GM18868 (cell line): ENCODE data around the gene FAM161A.
"Not testable (repeated sequence)": the region's sequence is repeated elsewhere in the genome, so short reads cannot be mapped to it uniquely, and the experiment has no call there.

Experiments
- ATAC-seq: cut with Tn5 transposase; IDR thresholded peaks from one replicate; pipeline ENCODE4 v1.9.1; 2021; ENCODE audit warnings: mild to moderate bottlenecking, moderate library complexity; ENCODE audit not compliant: unreplicated experiment

The FAM161A gene

DNA sequence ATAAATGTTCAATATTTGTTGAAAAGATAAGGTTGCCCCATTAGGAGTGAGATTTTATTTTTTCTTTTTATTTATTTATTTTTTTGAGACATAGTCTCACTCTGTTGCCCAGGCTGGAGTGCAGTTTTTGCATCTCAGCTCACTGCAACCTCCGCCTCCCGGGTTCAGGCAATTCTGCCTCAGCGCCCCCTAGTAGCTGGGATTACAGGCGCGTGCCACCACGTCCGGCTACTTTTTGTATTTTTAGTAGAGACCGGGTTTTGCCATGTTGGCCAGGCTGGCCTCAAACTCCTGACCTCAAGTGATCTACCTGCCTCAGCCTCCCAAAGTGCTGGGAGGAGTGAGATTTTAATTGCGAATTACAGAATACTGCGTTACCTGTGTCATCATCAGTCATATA lies 2.6 kb downstream of the FAM161A start:
- ATAC-seq = not testable (repeated sequence)

- ATAC-seq = no peak
Measured at GRCh38 chr2:61845320-61845719, 8.5 kb downstream of the FAM161A start.

- no peak for ATAC-seq
Measured at GRCh38 chr2:61841286-61841685, 12.6 kb downstream of the FAM161A start.

DNA sequence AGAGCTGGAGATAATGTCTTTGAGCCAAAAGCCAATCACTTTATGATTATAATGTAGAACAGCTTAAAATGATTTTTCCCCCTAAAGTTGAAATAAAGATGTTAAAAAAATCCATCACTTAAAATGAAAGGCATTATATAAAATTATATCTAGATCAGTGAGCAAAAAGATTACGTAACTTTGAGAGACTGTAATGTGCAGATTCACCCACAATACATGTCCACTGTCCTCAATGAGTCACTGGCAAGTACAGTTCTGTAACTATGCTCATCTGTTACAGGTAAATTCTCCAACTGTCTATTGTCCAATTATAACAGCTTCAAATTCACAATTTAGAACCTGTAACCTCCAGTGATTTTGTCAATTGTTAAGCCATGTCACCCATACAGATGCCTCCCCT lies 19.0 kb downstream of the FAM161A start:
- no peak for ATAC-seq

GRCh38 chr2:61833971-61834370 lies 19.9 kb downstream of the FAM161A start:
- no peak for ATAC-seq

DNA sequence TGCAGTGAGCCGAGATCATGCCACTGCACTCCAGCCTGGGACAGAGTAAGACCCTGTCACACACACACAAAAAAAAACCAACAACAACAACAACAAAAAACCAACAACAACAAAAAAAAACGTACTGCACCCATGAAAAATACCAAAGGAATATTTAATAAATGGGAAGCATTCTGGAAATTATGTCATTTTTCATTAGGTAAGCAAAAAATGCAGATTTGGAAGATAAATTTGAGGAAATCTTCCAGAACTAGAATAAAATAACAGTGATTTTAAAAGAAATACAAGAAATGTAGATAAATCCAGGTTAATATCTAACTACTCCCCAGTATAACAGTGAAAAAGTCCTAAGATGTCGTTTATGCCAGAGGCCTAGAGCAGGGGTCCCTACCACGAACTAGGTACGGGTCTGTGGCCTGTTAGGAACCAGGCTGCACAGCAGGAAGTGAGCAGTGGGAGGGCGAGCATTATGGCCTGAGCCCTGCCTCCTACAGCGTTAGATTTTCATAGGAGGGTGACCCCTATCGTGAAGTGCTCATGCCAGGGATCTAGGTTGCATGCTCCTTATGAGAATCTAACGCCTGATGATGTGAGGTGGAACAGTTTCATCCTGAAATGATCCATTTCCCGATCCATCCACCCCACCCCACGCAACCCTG lies 21.5 kb downstream of the FAM161A start:
- no peak for ATAC-seq

- ATAC-seq = no peak
Measured at GRCh38 chr2:61822255-61822654, 31.6 kb downstream of the FAM161A start.

GRCh38 chr2:61816480-61817355 lies 37.1 kb downstream of the FAM161A start:
- ATAC-seq = no peak

DNA sequence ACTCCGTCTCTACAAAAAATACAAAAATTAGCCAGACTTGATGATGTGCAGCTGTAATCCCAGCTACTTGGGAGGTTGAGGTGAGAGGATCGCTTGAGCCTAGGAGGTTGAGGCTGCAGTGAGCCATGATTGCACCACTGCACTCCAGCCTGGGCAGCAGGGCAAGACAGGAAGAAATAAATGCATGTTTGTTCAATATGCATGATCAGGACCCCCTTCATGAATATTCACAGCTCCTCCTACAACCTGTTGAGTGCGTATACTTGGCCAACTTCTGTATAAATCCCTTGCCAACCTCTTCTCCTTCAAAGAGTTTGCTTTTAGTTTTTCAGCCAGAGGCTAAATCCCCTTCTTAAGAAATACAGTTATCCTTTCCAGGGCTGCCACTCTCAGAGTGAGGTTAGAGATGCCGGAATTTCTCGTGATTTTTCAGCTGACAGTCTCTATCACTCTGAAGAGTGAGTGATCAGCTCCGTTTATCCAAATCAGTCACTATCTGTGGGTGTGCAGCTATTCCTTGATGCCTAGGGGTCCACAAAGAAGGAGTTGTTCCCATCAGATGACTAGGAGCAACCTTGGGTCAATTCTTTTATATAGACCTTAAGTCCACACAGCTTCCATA lies 39.2 kb downstream of the FAM161A start:
- ATAC-seq = no peak

GRCh38 chr2:61813314-61813713 lies 40.5 kb downstream of the FAM161A start:
- not testable (repeated sequence) for ATAC-seq

DNA sequence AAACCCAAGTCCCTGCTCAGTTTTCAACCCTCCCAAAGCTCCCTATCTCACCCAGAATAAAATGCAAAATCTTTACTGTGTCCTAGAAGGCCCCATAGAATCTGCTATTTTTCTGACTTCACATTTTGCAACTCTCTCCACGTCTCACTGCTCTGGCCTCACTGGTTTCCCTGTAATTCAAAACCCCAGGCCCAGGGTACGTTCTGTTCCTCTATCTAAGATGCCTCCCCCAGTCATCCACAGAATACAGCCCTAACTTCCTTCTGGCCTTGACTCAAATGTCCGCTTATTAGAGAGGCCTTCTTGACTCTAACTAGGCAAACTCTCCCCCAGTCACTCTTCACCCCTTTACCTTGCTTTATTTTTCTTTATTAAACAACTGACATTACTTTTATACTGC lies 42.0 kb downstream of the FAM161A start:
- no peak for ATAC-seq

DNA sequence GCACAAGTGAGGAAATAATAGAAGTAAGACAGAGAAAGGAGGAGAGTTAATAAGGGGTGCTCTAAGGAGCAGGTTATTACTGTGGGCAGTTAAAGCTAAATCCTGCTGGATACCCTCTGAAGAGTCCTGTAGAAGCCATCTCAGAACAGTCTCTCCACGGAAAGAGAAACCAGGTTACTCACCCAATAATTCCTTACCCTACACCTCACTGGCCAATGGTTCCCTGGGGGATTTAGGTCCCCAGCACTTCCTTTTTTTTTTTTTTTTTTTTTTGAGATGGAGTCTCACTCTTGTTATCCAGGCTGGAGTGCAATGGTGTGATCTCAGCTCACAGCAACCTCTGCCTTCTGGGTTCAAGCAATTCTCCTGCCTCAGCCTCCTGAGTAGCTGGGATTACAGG lies 43.7 kb downstream of the FAM161A start:
- ATAC-seq = not testable (repeated sequence)

DNA sequence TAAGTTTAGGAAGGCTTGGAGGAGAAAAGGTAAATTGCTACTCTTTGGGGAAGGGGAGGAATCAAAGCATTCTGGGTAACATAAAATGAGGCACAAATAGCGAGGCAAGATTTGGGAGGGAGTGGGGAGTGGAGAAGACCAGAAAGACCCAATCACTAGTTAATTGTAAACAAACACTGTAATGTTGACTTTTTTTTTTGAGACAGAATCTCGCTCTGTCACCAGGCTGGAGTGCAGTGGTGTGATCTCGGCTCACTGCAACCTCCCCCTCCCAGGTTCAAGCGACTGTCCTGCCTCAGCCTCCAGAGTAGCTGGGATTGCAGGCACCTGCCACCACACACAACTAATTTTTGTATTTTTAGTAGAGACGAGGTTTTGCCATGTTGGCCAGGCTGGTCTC lies 45.2 kb downstream of the FAM161A start:
- not testable (repeated sequence) for ATAC-seq

GRCh38 chr2:61807036-61807757 lies 46.7 kb downstream of the FAM161A start:
- peak; percentile 71 for ATAC-seq

- no peak for ATAC-seq
Measured at GRCh38 chr2:61802548-61802947, 51.3 kb downstream of the FAM161A start.

- ATAC-seq = no peak
Measured at GRCh38 chr2:61799099-61799498, 54.8 kb downstream of the FAM161A start.

DNA sequence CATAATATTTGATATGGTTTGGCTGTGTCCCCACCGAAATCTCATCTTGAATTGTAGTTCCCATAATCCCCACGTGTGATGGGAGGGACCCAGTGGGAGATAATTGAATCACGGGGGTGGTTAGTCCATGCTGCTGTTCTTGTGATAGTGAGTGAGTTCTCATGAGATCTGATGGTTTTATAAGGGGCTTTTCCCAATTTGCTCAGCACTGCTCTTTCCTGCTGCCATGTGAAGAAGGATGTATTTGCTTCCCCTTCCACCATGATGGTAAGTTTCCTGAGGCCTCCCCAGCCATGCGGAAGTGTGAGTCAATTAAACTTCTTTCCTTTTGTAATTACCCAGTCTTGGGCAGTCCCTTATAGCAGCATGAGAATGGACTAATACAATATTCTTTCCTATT lies 56.4 kb downstream of the FAM161A start:
- ATAC-seq = not testable (repeated sequence)

GRCh38 chr2:61795408-61795807 lies 58.5 kb downstream of the FAM161A start:
- ATAC-seq = no peak

- ATAC-seq = no peak
Measured at GRCh38 chr2:61793389-61793836, 60.4 kb downstream of the FAM161A start.

DNA sequence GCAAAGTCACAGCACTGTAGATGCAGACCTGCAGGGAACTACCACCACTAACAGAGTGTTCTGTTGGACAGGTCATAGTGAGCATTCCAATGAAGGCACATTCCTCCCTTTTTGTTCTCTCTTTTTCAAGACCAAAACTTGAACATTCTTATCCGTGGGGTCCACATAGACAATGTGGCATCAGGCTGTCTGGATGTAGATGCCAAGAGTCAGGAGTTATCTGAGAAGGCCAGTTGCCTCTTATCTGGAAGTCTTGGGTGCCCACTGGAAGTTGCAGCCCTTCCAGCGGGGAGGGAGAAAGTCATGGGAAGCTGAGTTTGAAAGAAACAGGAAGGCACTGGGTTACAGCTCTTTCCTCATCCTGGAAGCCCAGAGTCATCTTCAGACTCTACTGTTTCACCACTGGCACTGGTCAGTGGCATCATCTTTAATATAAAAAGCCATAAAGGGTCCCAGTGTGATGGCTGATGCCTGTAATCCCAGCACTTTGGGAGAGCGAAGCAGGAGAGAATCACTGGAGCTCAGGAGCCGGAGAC lies 61.4 kb downstream of the FAM161A start:
- no peak for ATAC-seq
